GM23338 (cell line): ENCODE results near the gene SLC51B. TPM values are rescaled to one million over a fixed set of nuclear protein-coding genes. Genes with fewer than 3 reads are reported as not detected.
"Not testable (repeated sequence)": the region's sequence is repeated elsewhere in the genome, so short reads cannot be mapped to it uniquely, and the experiment has no call there.

Source experiments
- ATAC-seq: fragments of 200-7000 bp; cut with Tn5 transposase; 3 replicates; pipeline ENCODE4 v1.9.1; 2020
- DNase-seq: peaks from one replicate; pipeline ENCODE4 v3.0.0-alpha.2; 2015; ENCODE audit warnings: low spot score
- H2AFZ ChIP-seq: fragments of 200-600 bp; sonication (generic); 2 replicates; pipeline ENCODE4 v1.8.0; 2016; ENCODE audit warnings: antibody characterized with exemption, mild to moderate bottlenecking, moderate library complexity
- H3F3A ChIP-seq: fragments of 200-600 bp; sonication (generic); replicated peaks from 2 replicates; pipeline ENCODE4 v1.8.0; 2017; ENCODE audit warnings: antibody characterized with exemption, mixed run types, low read depth
- H3K27ac ChIP-seq: fragments of 200-600 bp; sonication (generic); 2 replicates; pipeline ENCODE4 v1.6.1; 2016; ENCODE audit warnings: low read depth
- H3K27me3 ChIP-seq: fragments of 200-600 bp; sonication (generic); 2 replicates; pipeline ENCODE4 v1.8.0; 2016; ENCODE audit warnings: mild to moderate bottlenecking, mixed run types, moderate library complexity; ENCODE audit not compliant: insufficient read depth
- H3K36me3 ChIP-seq: fragments of 200-600 bp; sonication (generic); 2 replicates; pipeline ENCODE4 v1.8.0; 2016; ENCODE audit warnings: mild to moderate bottlenecking; ENCODE audit not compliant: insufficient read depth
- H3K4me1 ChIP-seq: fragments of 200-600 bp; sonication (generic); 2 replicates; pipeline ENCODE4 v1.8.0; 2016; ENCODE audit warnings: mild to moderate bottlenecking, moderate library complexity; ENCODE audit not compliant: insufficient read depth
- H3K4me2 ChIP-seq: fragments of 200-600 bp; sonication (generic); 2 replicates; pipeline ENCODE4 v1.7.1; 2017; ENCODE audit warnings: mixed run types
- H3K4me3 ChIP-seq: fragments of 200-600 bp; sonication (generic); 2 replicates; pipeline ENCODE4 v1.6.1; 2016; ENCODE audit warnings: mixed run types
- H3K79me2 ChIP-seq: fragments of 200-600 bp; sonication (generic); replicated peaks from 2 replicates; pipeline ENCODE4 v1.8.0; 2017; ENCODE audit warnings: mild to moderate bottlenecking; ENCODE audit not compliant: insufficient read depth
- H3K9me2 ChIP-seq: fragments of 200-600 bp; sonication (generic); 2 replicates; pipeline ENCODE4 v1.8.0; 2017; ENCODE audit not compliant: insufficient read depth
- H4K20me1 ChIP-seq: fragments of 200-600 bp; sonication (generic); replicated peaks from 2 replicates; pipeline ENCODE4 v1.8.0; 2017; ENCODE audit warnings: mild to moderate bottlenecking; ENCODE audit not compliant: insufficient read depth
- H3K27ac Mint-ChIP-seq: 2 replicates; pipeline ENCODE4 v1.8.0; 2020; ENCODE audit warnings: inconsistent platforms, mild to moderate bottlenecking, moderate library complexity, mixed read lengths
- H3K27me3 Mint-ChIP-seq: 3 replicates; pipeline ENCODE4 v1.8.0; 2022; ENCODE audit warnings: low read depth, mild to moderate bottlenecking, moderate library complexity, mixed read lengths, inconsistent platforms; ENCODE audit not compliant: insufficient read depth, poor library complexity
- H3K36me3 Mint-ChIP-seq: 3 replicates; pipeline ENCODE4 v1.8.0; 2021; ENCODE audit warnings: low read depth, mild to moderate bottlenecking, inconsistent platforms, moderate library complexity, mixed read lengths
- H3K4me1 Mint-ChIP-seq: 3 replicates; pipeline ENCODE4 v1.8.0; 2020; ENCODE audit warnings: mild to moderate bottlenecking, inconsistent platforms, mixed read lengths
- H3K4me3 Mint-ChIP-seq: 3 replicates; pipeline ENCODE4 v1.8.0; 2021; ENCODE audit warnings: moderate library complexity, mild to moderate bottlenecking, inconsistent platforms, mixed read lengths
- H3K9me3 Mint-ChIP-seq: 3 replicates; pipeline ENCODE4 v1.8.0; 2020; ENCODE audit warnings: moderate library complexity, mild to moderate bottlenecking, inconsistent platforms, mixed read lengths
- CTCF ChIP-seq, 2 experiments: fragments of 200-600 bp in 1 of 2; sonication (generic) in 1 of 2; conservative IDR thresholded peaks; 2 replicates each; pipeline versions ENCODE4 v1.5.1 to v1.6.1; 2016 to 2017; ENCODE audit warnings: antibody characterized with exemption in 2 of 2, low read depth in 2 of 2, mild to moderate bottlenecking in 2 of 2, moderate library complexity in 1 of 2
- ETS1 ChIP-seq: IDR thresholded peaks from 2 replicates; pipeline ENCODE4 v1.6.1; 2016; ENCODE audit warnings: antibody characterized with exemption
- EZH2 ChIP-seq: fragments of 200-600 bp; sonication (generic); IDR thresholded peaks from one replicate; pipeline ENCODE4 v1.8.0; 2017; ENCODE audit warnings: antibody characterized with exemption, mild to moderate bottlenecking, low read depth; ENCODE audit not compliant: unreplicated experiment
- NANOG ChIP-seq: IDR thresholded peaks from 2 replicates; pipeline ENCODE4 v1.6.1; 2016; ENCODE audit warnings: antibody characterized with exemption, borderline replicate concordance
- POLR2AphosphoS5 ChIP-seq: IDR thresholded peaks from 2 replicates; pipeline ENCODE4 v1.6.1; 2016; ENCODE audit warnings: antibody characterized with exemption, low read depth
- REST ChIP-seq: IDR thresholded peaks from one replicate; pipeline ENCODE4 v1.6.1; 2018; ENCODE audit warnings: antibody characterized with exemption; ENCODE audit not compliant: unreplicated experiment
- STAT1 ChIP-seq: IDR thresholded peaks from one replicate; pipeline ENCODE4 v1.6.1; 2016; ENCODE audit warnings: antibody characterized with exemption; ENCODE audit not compliant: unreplicated experiment
- ZNF114 ChIP-seq: fragments of 250-450 bp; sonication (Bioruptor Pico); IDR thresholded peaks from 2 replicates; pipeline ENCODE4 v1.5.0; 2020; ENCODE audit warnings: mild to moderate bottlenecking, moderate library complexity
- ZNF331 ChIP-seq: fragments of 250-450 bp; sonication (Bioruptor Pico); IDR thresholded peaks from 2 replicates; pipeline ENCODE4 v1.5.0; 2020; ENCODE audit warnings: low read depth, mild to moderate bottlenecking, moderate library complexity
- polyA plus RNA-seq: library from polyadenylated mRNA; unstranded; fragments of >200 nt; fragmentation: Nextera tagmentation; extraction: Ambion mirVana; gene quantifications from 2 replicates; pipeline ENCODE4 v1.2.1, GENCODE V29; 2016
- total RNA-seq: library from RNA; depleted of rRNA; stranded (reverse); fragments of >200 nt; shearing (Covaris generic); gene quantifications from 2 replicates; pipeline ENCODE4 v1.2.3, GENCODE V29; 2014

SLC51B gene
- total and polyA plus RNA-seq, 2 experiments from 2014 or later: not detected

GRCh38 chr15:65072027-65072426 is 26.8 kb downstream of the SLC51B start:
- H3F3A ChIP-seq: peaks cover 5% of the 10 kb centered on the region; the same call in 1 of the 2 replicates
- no peaks in the 10 kb centered on the region for H3K9me2 ChIP-seq
- H3K27ac Mint-ChIP-seq: no peak overlapping the region
- H3K4me2 ChIP-seq: no peak overlapping the region
- H3K4me3 Mint-ChIP-seq: no peak overlapping the region
- no peak for TF ChIP-seq CTCF (conservative IDR thresholded peaks at IDR 0.05; ENCODE audit: low read depth in 2 of 2)
- H3K9me3 Mint-ChIP-seq: peaks cover 5% of the 10 kb centered on the region; the same call in 2 of the 3 replicates
- DNase-seq (no peak), ATAC-seq (no peak)
- H3K27ac ChIP-seq: no peak overlapping the region
- H2AFZ ChIP-seq: no peak overlapping the region
- peaks cover 8% of the 10 kb centered on the region for H3K4me1 ChIP-seq
- peaks cover 5% of the 10 kb centered on the region for H3K27me3 ChIP-seq
- no peak overlapping the region for H3K4me3 ChIP-seq
- H3K36me3 Mint-ChIP-seq: no peaks in the 10 kb centered on the region; the same call in 2 of the 3 replicates
- H4K20me1 ChIP-seq: no peaks in the 10 kb centered on the region
- peaks cover 13% of the 10 kb centered on the region for H3K4me1 Mint-ChIP-seq
- H3K27me3 Mint-ChIP-seq: peaks cover 16% of the 10 kb centered on the region
- H3K36me3 ChIP-seq: no peaks in the 10 kb centered on the region
- H3K79me2 ChIP-seq: no peaks in the 10 kb centered on the region

- no peaks in the 10 kb centered on the region; the same call in 2 of the 3 replicates for H3K36me3 Mint-ChIP-seq
- DNase-seq (no peak), ATAC-seq (no peak)
- no peak overlapping the region for H3K4me3 Mint-ChIP-seq
- TF ChIP-seq ZNF331 (CRISPR knock-in tag) (no peak), NANOG (no peak), REST (no peak), POLR2AphosphoS5 (no peak), STAT1 (no peak), EZH2 (no peak), CTCF (conservative IDR thresholded peaks at IDR 0.05; ENCODE audit: low read depth in 2 of 2) (no peak), ETS1 (no peak), ZNF114 (CRISPR knock-in tag) (no peak)
- Histone ChIP-seq H3K27ac (no peak overlapping the region), H3K4me1 (peaks cover 5% of the 10 kb centered on the region; the same call in 1 of the 2 replicates), H3K9me2 (no peaks in the 10 kb centered on the region), H3K79me2 (no peaks in the 10 kb centered on the region), H4K20me1 (no peaks in the 10 kb centered on the region), H3K4me2 (no peak overlapping the region), H3F3A (peaks cover 5% of the 10 kb centered on the region; the same call in 1 of the 2 replicates), H3K4me3 (no peak overlapping the region), H3K36me3 (no peaks in the 10 kb centered on the region), H3K27me3 (no peaks in the 10 kb centered on the region), H2AFZ (no peak overlapping the region)
- no peak overlapping the region for H3K27ac Mint-ChIP-seq
- H3K27me3 Mint-ChIP-seq: peaks cover 13% of the 10 kb centered on the region
- peaks cover 6% of the 10 kb centered on the region; the same call in 2 of the 3 replicates for H3K9me3 Mint-ChIP-seq
- peaks cover 10% of the 10 kb centered on the region for H3K4me1 Mint-ChIP-seq
These were observed 27.4 kb downstream of the SLC51B start for GRCh38 chr15:65072617-65073016.

- H3K27me3 Mint-ChIP-seq: peaks cover 14% of the 10 kb centered on the region
- not testable (repeated sequence) for DNase-seq, H3K9me3 Mint-ChIP-seq, H3K27me3 ChIP-seq, H3K4me2 ChIP-seq, H3K4me3 ChIP-seq, H3K36me3 ChIP-seq, H3K27ac ChIP-seq, H2AFZ ChIP-seq, H3K4me3 Mint-ChIP-seq, H3F3A ChIP-seq, H3K9me2 ChIP-seq, H4K20me1 ChIP-seq, H3K79me2 ChIP-seq, H3K4me1 ChIP-seq, ATAC-seq, H3K36me3 Mint-ChIP-seq, H3K27ac Mint-ChIP-seq
- peaks cover 15% of the 10 kb centered on the region for H3K4me1 Mint-ChIP-seq
These were observed 29.8 kb downstream of the SLC51B start for GRCh38 chr15:65074946-65075345.
